ENCODE data around the gene FOLH1.

GRCh38 chr11:49151211-49151610 is 57.2 kb downstream of the FOLH1 start:
- TF ChIP-seq POLR2AphosphoS5 (IDR thresholded peaks at IDR 0.05; ENCODE audit: low read depth, low read length) = no peak
- no peak for TF ChIP-seq POLR2A (IDR thresholded peaks at IDR 0.05; ENCODE audit: low read depth, low read length)
